Endothelial cell of umbilical vein (primary cell): ENCODE data around the gene NUB1. TPM values are rescaled to one million over a fixed set of nuclear protein-coding genes. Genes with fewer than 3 reads are reported as not detected.

Source experiments
- BruUV-seq: library from RNA; stranded (reverse); fragments of 400-500 nt; replicated peaks from 2 replicates; lab custom pipeline; 2021; lab: Mats Ljungman, UMichigan
- CTCF ChIA-PET: fragments of 300-600, 350-600 bp; sonication (Branson Sonifier 250); formaldehyde crosslinking; loops from one replicate; lab custom pipeline; 2021; ENCODE audit warnings: antibody characterized with exemption, inconsistent platforms; lab: Charles Lee
- POLR2A ChIA-PET: fragments of 300-600, 350-600 bp; sonication (Branson Sonifier 250); formaldehyde crosslinking; loops from one replicate; lab custom pipeline; 2021; ENCODE audit warnings: antibody characterized with exemption, inconsistent platforms; lab: Charles Lee
- DNase-seq: peaks from one replicate; pipeline ENCODE4 v3.0.0-alpha.2; 2011; ENCODE audit warnings: low read depth, low spot score
- FAIRE-seq: peaks from 2 replicates; lab custom pipeline; 2011; peaks lifted over from hg19 to GRCh38; lab: Jason Lieb, UNC
- H2AFZ ChIP-seq: 2 replicates; pipeline ENCODE4 v1.6.0; 2012; ENCODE audit warnings: low read depth, low read length, control low read depth, inconsistent platforms
- H3K27ac ChIP-seq: 2 replicates; pipeline ENCODE4 v1.5.1; 2011; ENCODE audit warnings: low read depth, mild to moderate bottlenecking, control low read depth, low read length, moderate library complexity; ENCODE audit not compliant: insufficient read depth
- H3K27me3 ChIP-seq, 2 experiments: 2 replicates each; pipeline versions ENCODE4 v1.6.0 to v1.6.1; 2011; ENCODE audit warnings: low read length in 2 of 2, mixed read lengths in 1 of 2; ENCODE audit not compliant: control insufficient read depth in 2 of 2, insufficient read depth in 2 of 2
- H3K36me3 ChIP-seq, 2 experiments: 2 replicates in 1 of 2; 3 replicates in 1 of 2; pipeline ENCODE4 v1.5.1; 2011; ENCODE audit warnings: low read length in 2 of 2, mild to moderate bottlenecking in 1 of 2, moderate library complexity in 1 of 2; ENCODE audit not compliant: control insufficient read depth in 2 of 2, insufficient read depth in 2 of 2; ENCODE audit errors: extremely low read depth in 1 of 2
- H3K4me1 ChIP-seq: 3 replicates; pipeline ENCODE4 v1.5.1; 2011; ENCODE audit warnings: mild to moderate bottlenecking, low read length; ENCODE audit not compliant: control insufficient read depth, insufficient read depth; ENCODE audit errors: extremely low read depth
- H3K4me2 ChIP-seq: 2 replicates; pipeline ENCODE4 v1.6.1; 2011; ENCODE audit warnings: low read length, control low read depth, mixed read lengths; ENCODE audit not compliant: insufficient read depth
- H3K4me3 ChIP-seq, 3 experiments: fragments of 200-600 bp in 1 of 3; sonication (generic), shearing (Covaris generic) in 1 of 3; replicated peaks in 1 of 3; 2 replicates each; pipeline ENCODE4 v1.5.1; 2011 to 2016; ENCODE audit warnings: control low read depth in 3 of 3, low read length in 3 of 3, mild to moderate bottlenecking in 2 of 3, inconsistent platforms in 1 of 3, low read depth in 1 of 3, moderate library complexity in 1 of 3; ENCODE audit not compliant: insufficient read depth in 1 of 3
- H3K79me2 ChIP-seq: 2 replicates; pipeline ENCODE4 v1.6.0; 2012; ENCODE audit warnings: low read length, inconsistent platforms; ENCODE audit not compliant: control insufficient read depth, insufficient read depth
- H3K9ac ChIP-seq: replicated peaks from 2 replicates; pipeline ENCODE3; 2011; ENCODE audit warnings: low read length, control low read depth; ENCODE audit not compliant: insufficient read depth; ENCODE audit errors: extremely low read depth
- H3K9me1 ChIP-seq: replicated peaks from 3 replicates; pipeline ENCODE4 v1.6.0; 2011; ENCODE audit warnings: mild to moderate bottlenecking, low read length; ENCODE audit not compliant: control insufficient read depth, insufficient read depth; ENCODE audit errors: extremely low read depth
- H3K9me3 ChIP-seq: replicated peaks from 2 replicates; pipeline ENCODE4 v1.5.1; 2012; ENCODE audit warnings: low read length, inconsistent platforms; ENCODE audit not compliant: control insufficient read depth, insufficient read depth
- H4K20me1 ChIP-seq: replicated peaks from 2 replicates; pipeline ENCODE3; 2011; ENCODE audit warnings: mild to moderate bottlenecking, low read length; ENCODE audit not compliant: control insufficient read depth, insufficient read depth; ENCODE audit errors: extremely low read depth
- EZH2 ChIP-seq: IDR thresholded peaks from 2 replicates; pipeline ENCODE4 v1.6.1; 2012; ENCODE audit warnings: borderline replicate concordance, low read depth, mild to moderate bottlenecking, moderate library complexity, low read length, inconsistent platforms; ENCODE audit not compliant: severe bottlenecking
- FOS ChIP-seq: IDR thresholded peaks from 2 replicates; pipeline ENCODE4 v1.6.1; 2011; ENCODE audit warnings: mild to moderate bottlenecking, low read length, moderate library complexity, borderline replicate concordance; ENCODE audit not compliant: insufficient read depth
- GATA2 ChIP-seq: IDR thresholded peaks from 2 replicates; pipeline ENCODE4 v1.7.0; 2011; ENCODE audit warnings: low read depth, mild to moderate bottlenecking, moderate library complexity, mixed read lengths, low read length; ENCODE audit not compliant: insufficient read length, insufficient read depth
- JUN ChIP-seq: IDR thresholded peaks from 2 replicates; pipeline ENCODE4 v1.6.1; 2011; ENCODE audit warnings: borderline replicate concordance, low read depth; ENCODE audit not compliant: insufficient read length, insufficient read depth
- MAX ChIP-seq: IDR thresholded peaks from 2 replicates; pipeline ENCODE4 v1.6.1; 2011; ENCODE audit not compliant: insufficient read depth, insufficient read length
- MYC ChIP-seq: IDR thresholded peaks from one replicate; pipeline ENCODE4 v1.6.1; 2011; ENCODE audit warnings: mild to moderate bottlenecking, low read depth, low read length
- POLR2A ChIP-seq: IDR thresholded peaks from 2 replicates; pipeline ENCODE4 v1.6.1; 2012; ENCODE audit warnings: low read depth, mild to moderate bottlenecking, control low read depth, low read length
- POLR2AphosphoS5 ChIP-seq: IDR thresholded peaks from 2 replicates; pipeline ENCODE4 v1.6.1; 2012; ENCODE audit warnings: low read depth, mild to moderate bottlenecking, control low read depth, low read length, moderate library complexity; ENCODE audit not compliant: insufficient read depth
- dilution Hi-C: fragments of 300-500 bp; cut with MboI; formaldehyde crosslinking; loops from one replicate; pipeline ENCODE4 v1.15.0; 2019; ENCODE audit warnings: low sequenced_read_pairs; ENCODE audit not compliant: extremely low pct_ligation_motif_present
- intact Hi-C: fragments of 100-400 bp; cut with micrococcal nuclease; formaldehyde crosslinking; loops from one replicate; pipeline ENCODE4 v1.10.0; 2022
- polyA plus RNA-seq, 4 experiments: library from polyadenylated mRNA; depleted of rRNA in 3 of 4; stranded (reverse) in 3 of 4; unstranded in 1 of 4; fragments of >200 nt; gene quantifications; 2 replicates each; pipeline versions ENCODE4 v1.2.1 to v1.2.3, GENCODE V29; 2011 to 2012; ENCODE audit warnings: missing spikeins in 1 of 4
- total RNA-seq: library from RNA; stranded (reverse); gene quantifications from 2 replicates; pipeline ENCODE4 v1.2.3, GENCODE V29; 2021
- TF ChIP-seq, protein P1 (sequence below), 2 donors: IDR thresholded peaks; 1 replicate in 1 of 2; 2 replicates in 1 of 2; pipeline ENCODE4 v1.5.1; 2011; ENCODE audit warnings: low read length in 2 of 2, mild to moderate bottlenecking in 2 of 2, moderate library complexity in 2 of 2, control low read depth in 1 of 2, inconsistent platforms in 1 of 2, low read depth in 1 of 2; ENCODE audit not compliant: insufficient read depth in 1 of 2; ENCODE audit errors: extremely low read depth in 1 of 2

NUB1 gene
- total and polyA plus RNA-seq, 2 donors (not counting 3 experiments of a cell fraction or from before 2014, with no cell fraction given) = 28.0 to 46.2 TPM

GRCh38 chr7:151412318-151412717, 70.7 kb downstream of the NUB1 start:
- H3K4me2 ChIP-seq = no peak overlapping the region
- no peak for TF ChIP-seq JUN
- TF ChIP-seq, protein P1, sequence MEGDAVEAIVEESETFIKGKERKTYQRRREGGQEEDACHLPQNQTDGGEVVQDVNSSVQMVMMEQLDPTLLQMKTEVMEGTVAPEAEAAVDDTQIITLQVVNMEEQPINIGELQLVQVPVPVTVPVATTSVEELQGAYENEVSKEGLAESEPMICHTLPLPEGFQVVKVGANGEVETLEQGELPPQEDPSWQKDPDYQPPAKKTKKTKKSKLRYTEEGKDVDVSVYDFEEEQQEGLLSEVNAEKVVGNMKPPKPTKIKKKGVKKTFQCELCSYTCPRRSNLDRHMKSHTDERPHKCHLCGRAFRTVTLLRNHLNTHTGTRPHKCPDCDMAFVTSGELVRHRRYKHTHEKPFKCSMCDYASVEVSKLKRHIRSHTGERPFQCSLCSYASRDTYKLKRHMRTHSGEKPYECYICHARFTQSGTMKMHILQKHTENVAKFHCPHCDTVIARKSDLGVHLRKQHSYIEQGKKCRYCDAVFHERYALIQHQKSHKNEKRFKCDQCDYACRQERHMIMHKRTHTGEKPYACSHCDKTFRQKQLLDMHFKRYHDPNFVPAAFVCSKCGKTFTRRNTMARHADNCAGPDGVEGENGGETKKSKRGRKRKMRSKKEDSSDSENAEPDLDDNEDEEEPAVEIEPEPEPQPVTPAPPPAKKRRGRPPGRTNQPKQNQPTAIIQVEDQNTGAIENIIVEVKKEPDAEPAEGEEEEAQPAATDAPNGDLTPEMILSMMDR (IDR thresholded peaks at IDR 0.05; ENCODE audit: extremely low read depth in 1 of 2, insufficient read depth in 1 of 2, low read depth in 1 of 2, low read length in 2 of 2) = no peak
- TF ChIP-seq MYC = no peak
- TF ChIP-seq EZH2 = no peak
- no peak for TF ChIP-seq MAX
- no peak for TF ChIP-seq POLR2A
- TF ChIP-seq POLR2AphosphoS5 = no peak
- TF ChIP-seq GATA2 = no peak
- no peak for TF ChIP-seq FOS
- no peak overlapping the region for H2AFZ ChIP-seq
- no peak overlapping the region for H3K27ac ChIP-seq
- H3K9ac ChIP-seq = no peak overlapping the region
- DNase-seq (no peak), FAIRE-seq (no peak)
- no peaks in the 10 kb centered on the region for H3K9me1 ChIP-seq
- H3K79me2 ChIP-seq = no peaks in the 10 kb centered on the region
- no peaks in the 10 kb centered on the region for H3K9me3 ChIP-seq
- H4K20me1 ChIP-seq = no peaks in the 10 kb centered on the region
- intact Hi-C loops = no loop called here
- POLR2A ChIA-PET = interaction anchor here (0.7 kb wide), 1 partner anchor 27 kb away, joined by 3 read pairs; no protein-coding TSS in a partner anchor
- no TSS peak for BruUV-seq
- dilution Hi-C loops = no loop called here
- H3K27me3 ChIP-seq = peaks cover 57 to 64% of the 10 kb centered on the region in 2 experiments
- no peaks in the 10 kb centered on the region for H3K4me1 ChIP-seq
- CTCF ChIA-PET = interaction anchor here (1.2 to 1.5 kb wide), 3 partner anchors 36 to 370 kb away, joined by 3 read pairs; no protein-coding TSS in a partner anchor
- H3K36me3 ChIP-seq = no peaks in the 10 kb centered on the region
- H3K4me3 ChIP-seq = no peak overlapping the region
